Karpas-422 (cell line): ENCODE data around the gene PWWP2B. TPM values are rescaled to one million over a fixed set of nuclear protein-coding genes. Genes with fewer than 3 reads are reported as not detected.

Source experiments
- DNase-seq: peaks from one replicate; pipeline ENCODE4 v3.0.0-alpha.2; 2015
- H2AFZ ChIP-seq: fragments of 200-600 bp; sonication (generic); 2 replicates; pipeline ENCODE4 v1.6.1; 2014; ENCODE audit warnings: antibody characterized with exemption, low read length, mixed read lengths
- H3K27ac ChIP-seq: fragments of 200-600 bp; sonication (generic); 2 replicates; pipeline ENCODE4 v1.5.1; 2014; ENCODE audit warnings: mild to moderate bottlenecking, low read length, moderate library complexity
- H3K27me3 ChIP-seq: fragments of 200-600 bp; sonication (generic); 2 replicates; pipeline ENCODE4 v1.6.1; 2014; ENCODE audit warnings: low read length, mixed read lengths
- H3K36me3 ChIP-seq: fragments of 200-600 bp; sonication (generic); 2 replicates; pipeline ENCODE4 v1.6.1; 2014; ENCODE audit warnings: low read length, mixed read lengths; ENCODE audit not compliant: insufficient read depth
- H3K4me1 ChIP-seq: fragments of 200-600 bp; sonication (generic); 2 replicates; pipeline ENCODE4 v1.6.1; 2014; ENCODE audit warnings: mild to moderate bottlenecking, low read length, mixed read lengths
- H3K4me2 ChIP-seq: fragments of 200-600 bp; sonication (generic); 2 replicates; pipeline ENCODE4 v1.6.1; 2014; ENCODE audit warnings: low read length, low read depth, mild to moderate bottlenecking; ENCODE audit not compliant: poor library complexity, severe bottlenecking
- H3K4me3 ChIP-seq: fragments of 200-600 bp; sonication (generic); 2 replicates; pipeline ENCODE4 v1.5.1; 2014; ENCODE audit warnings: mild to moderate bottlenecking, antibody characterized with exemption, low read length, mixed read lengths
- H3K79me2 ChIP-seq: fragments of 200-600 bp; sonication (generic); 2 replicates; pipeline ENCODE4 v1.6.1; 2014; ENCODE audit warnings: mild to moderate bottlenecking, low read length, mixed read lengths
- H3K9ac ChIP-seq: fragments of 200-600 bp; sonication (generic); 2 replicates; pipeline ENCODE4 v1.6.0; 2014; ENCODE audit warnings: low read length
- H3K9me2 ChIP-seq: fragments of 200-600 bp; sonication (generic), shearing (Covaris generic); replicated peaks from 2 replicates; pipeline ENCODE4 v1.6.0; 2014; ENCODE audit warnings: mild to moderate bottlenecking, low read length, moderate library complexity; ENCODE audit not compliant: insufficient read depth
- H3K9me3 ChIP-seq: fragments of 300-700, 200-600 bp; sonication (generic); 2 replicates; pipeline ENCODE4 v1.6.1; 2014; ENCODE audit warnings: low read length, mixed read lengths
- H4K20me1 ChIP-seq: fragments of 200-600 bp; sonication (generic); 2 replicates; pipeline ENCODE4 v1.6.1; 2014; ENCODE audit warnings: mild to moderate bottlenecking, antibody characterized with exemption, low read length, low read depth; ENCODE audit not compliant: insufficient read depth
- total RNA-seq: library from RNA; depleted of rRNA; stranded (reverse); fragments of >200 nt; shearing (Covaris generic); gene quantifications from 2 replicates; pipeline ENCODE4 v1.2.3, GENCODE V29; 2014; ENCODE audit warnings: low replicate concordance

PWWP2B gene
- total RNA-seq, 1 experiment from 2014 or later: 1.4 TPM

DNA sequence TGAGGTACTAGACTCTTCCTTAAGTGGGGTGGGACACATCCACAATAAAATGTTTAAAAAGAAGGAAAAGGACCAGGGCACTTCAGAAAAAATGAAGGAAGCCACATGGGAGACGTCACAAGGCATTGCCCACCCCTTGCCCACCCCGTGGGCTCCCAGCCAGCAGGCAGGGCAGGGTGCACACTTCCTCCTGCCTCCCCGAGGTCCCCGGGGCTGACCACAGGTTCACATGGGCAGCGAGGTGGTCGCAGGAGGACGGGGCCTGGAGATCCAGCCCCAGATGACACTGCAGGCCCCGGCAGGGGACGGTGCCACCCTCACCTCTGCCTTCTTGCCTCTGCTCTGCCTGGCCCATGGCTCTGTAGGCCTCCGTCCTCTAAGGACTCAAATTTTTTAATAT lies 45.6 kb downstream of the PWWP2B start:
- Histone ChIP-seq H4K20me1 (no peaks in the 10 kb centered on the region), H3K4me2 (no peak overlapping the region), H3K9me3 (no peaks in the 10 kb centered on the region), H3K9me2 (no peaks in the 10 kb centered on the region), H3K27ac (no peak overlapping the region), H3K79me2 (no peaks in the 10 kb centered on the region), H3K36me3 (no peaks in the 10 kb centered on the region), H3K9ac (no peak overlapping the region), H3K4me1 (peaks cover 39% of the 10 kb centered on the region), H3K27me3 (no peaks in the 10 kb centered on the region), H2AFZ (no peak overlapping the region), H3K4me3 (no peak overlapping the region)
- no peak for DNase-seq

DNA sequence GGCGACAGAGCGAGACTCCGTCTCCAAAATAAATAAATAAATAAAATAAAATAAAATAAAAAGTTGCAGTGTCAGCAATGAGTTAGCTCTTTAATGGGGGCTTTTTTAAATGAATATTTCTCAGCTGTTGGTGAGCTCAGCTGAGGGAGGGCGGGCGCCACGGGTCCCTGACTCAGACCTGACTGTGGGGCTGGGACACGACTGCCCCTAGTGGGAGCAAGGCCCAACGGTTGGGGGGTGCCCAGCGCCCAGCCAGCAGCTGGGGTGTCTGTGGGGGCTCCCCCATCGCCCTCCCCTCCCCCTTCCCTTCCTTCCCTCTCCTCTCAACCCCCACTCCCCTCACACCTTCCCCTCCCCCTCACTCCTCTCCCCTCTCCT lies 46.6 kb downstream of the PWWP2B start:
- no peaks in the 10 kb centered on the region for H3K9me2 ChIP-seq
- no peak overlapping the region for H3K4me3 ChIP-seq
- H3K4me2 ChIP-seq: no peak overlapping the region
- H3K79me2 ChIP-seq: no peaks in the 10 kb centered on the region
- no peaks in the 10 kb centered on the region for H3K36me3 ChIP-seq
- peak; percentile 78 for DNase-seq
- no peaks in the 10 kb centered on the region for H3K27me3 ChIP-seq
- no peak overlapping the region for H2AFZ ChIP-seq
- no peaks in the 10 kb centered on the region for H4K20me1 ChIP-seq
- peaks cover 37% of the 10 kb centered on the region for H3K4me1 ChIP-seq
- H3K9ac ChIP-seq: no peak overlapping the region
- H3K9me3 ChIP-seq: no peaks in the 10 kb centered on the region
- H3K27ac ChIP-seq: no peak overlapping the region

DNA sequence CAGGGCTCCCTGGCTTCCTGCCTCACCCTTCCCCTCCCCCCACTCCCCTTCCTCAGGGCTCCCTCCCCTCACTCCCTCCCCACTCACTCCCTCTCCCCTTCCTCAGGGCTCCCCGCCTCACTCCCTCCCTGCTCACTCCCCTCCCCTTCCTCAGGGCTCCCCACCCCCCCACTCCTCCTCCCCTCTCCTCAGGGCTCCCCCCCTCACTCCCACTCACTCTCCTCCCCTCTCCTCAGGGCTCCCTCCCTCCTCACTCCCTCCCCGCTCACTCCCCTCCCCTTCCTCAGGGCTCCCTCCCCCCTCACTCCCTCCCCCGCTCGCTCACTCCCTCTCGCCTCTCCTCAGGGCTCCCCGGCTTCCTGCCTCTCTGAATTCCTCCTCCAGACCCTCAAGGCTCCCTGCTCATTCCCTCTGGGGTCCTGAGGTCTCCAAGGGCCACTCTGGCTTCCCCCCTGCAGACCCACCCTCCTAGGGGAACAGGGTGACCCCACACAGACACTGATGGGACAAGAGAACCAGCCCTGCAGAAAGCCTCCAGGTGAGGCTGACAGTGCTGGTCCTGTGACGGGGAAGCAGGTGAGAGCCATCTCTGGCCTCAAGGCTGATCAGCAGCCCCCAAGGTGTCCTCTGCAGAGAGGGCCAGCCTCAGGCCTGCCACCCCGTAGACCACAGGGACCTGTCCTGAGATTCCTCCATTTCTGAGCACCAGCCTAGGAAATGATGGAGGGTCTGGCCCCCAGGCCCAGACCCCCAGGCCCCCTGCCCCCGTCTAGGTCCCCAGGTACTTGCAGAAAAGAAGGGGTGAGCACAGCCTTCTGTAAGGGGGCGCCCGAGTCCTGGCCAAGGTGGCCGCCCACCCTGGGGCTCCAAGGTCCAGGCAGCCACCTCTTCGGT lies 47.2 kb downstream of the PWWP2B start:
- no peaks in the 10 kb centered on the region for H3K9me3 ChIP-seq
- no peaks in the 10 kb centered on the region for H3K9me2 ChIP-seq
- H3K4me1 ChIP-seq: peaks cover 30% of the 10 kb centered on the region
- no peak for DNase-seq
- H4K20me1 ChIP-seq: no peaks in the 10 kb centered on the region
- no peak overlapping the region for H3K9ac ChIP-seq
- no peaks in the 10 kb centered on the region for H3K27me3 ChIP-seq
- H3K79me2 ChIP-seq: no peaks in the 10 kb centered on the region
- no peak overlapping the region for H3K4me3 ChIP-seq
- H3K27ac ChIP-seq: no peak overlapping the region; the same call in 1 of the 2 replicates
- H3K36me3 ChIP-seq: no peaks in the 10 kb centered on the region
- H3K4me2 ChIP-seq: no peak overlapping the region
- no peak overlapping the region for H2AFZ ChIP-seq

DNA sequence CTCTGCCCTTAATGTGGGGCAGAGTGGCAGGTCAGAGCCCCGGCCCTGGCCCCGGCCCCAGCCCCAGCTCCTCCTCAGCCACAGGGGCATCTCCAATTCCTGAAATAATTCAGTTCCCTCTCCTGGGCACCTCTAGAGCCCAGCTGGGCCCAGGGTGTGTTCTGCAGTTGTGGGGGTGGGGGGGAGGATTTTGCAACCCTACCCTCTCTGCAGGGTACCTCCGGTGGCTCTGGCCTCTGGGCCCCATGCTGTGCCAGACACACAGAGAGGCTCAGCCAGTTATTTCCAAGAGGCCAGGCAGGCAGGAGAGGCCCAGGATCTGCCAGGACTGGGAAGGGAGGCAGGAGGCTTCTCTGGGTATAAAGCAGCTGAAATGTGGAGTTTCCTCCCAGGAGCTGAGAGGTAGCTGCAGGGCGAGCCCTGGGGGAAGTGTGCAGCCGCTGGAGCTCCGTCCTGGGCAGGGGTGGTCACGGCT lies 47.9 kb downstream of the PWWP2B start:
- Histone ChIP-seq H3K36me3 (no peaks in the 10 kb centered on the region), H4K20me1 (no peaks in the 10 kb centered on the region), H3K9ac (peak overlapping the region; percentile 24; the same call in 1 of the 2 replicates), H3K4me1 (peaks cover 33% of the 10 kb centered on the region), H3K27ac (peak overlapping the region; percentile 26; the same call in 1 of the 2 replicates), H3K9me2 (no peaks in the 10 kb centered on the region), H3K4me3 (no peak overlapping the region), H3K4me2 (no peak overlapping the region), H3K9me3 (no peaks in the 10 kb centered on the region), H3K79me2 (no peaks in the 10 kb centered on the region), H2AFZ (no peak overlapping the region), H3K27me3 (no peaks in the 10 kb centered on the region)
- no peak for DNase-seq

DNA sequence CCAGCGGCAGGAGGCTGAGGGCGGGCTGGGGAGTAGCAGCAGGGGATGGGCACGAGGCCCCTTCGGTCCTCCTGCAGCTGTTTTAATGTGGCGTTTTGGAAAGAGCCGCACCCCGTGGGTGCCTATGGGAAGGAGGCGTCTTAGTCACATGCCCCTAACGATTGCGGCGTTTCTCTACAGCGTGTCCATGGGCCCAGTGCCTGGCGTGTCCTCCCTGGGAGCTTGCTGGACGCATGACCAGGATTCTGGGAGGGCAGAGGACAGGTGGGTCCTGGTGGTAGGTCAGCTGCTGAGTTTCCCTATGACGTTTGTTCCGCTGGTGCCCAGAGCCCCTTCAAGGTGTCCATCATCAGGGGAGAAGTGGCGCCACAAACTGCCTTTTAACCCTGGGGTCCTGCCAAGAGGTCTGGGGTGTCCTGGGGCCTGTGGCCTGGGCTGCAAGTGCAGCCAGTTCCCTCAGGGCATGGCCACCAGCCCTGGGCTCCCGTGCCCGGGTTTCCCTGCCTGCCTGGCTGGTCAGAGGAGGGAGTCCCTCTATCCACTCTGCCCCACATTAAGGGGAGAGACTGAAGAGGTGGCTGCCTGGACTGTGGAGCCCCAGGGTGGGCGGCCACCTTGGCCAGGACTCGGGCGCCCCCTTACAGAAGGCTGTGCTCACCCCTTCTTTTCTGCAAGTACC lies 48.7 kb downstream of the PWWP2B start:
- Histone ChIP-seq H4K20me1 (no peaks in the 10 kb centered on the region), H3K9me3 (no peaks in the 10 kb centered on the region), H3K36me3 (no peaks in the 10 kb centered on the region), H3K4me1 (peaks cover 33% of the 10 kb centered on the region), H3K79me2 (no peaks in the 10 kb centered on the region), H3K4me3 (no peak overlapping the region), H2AFZ (no peak overlapping the region), H3K4me2 (no peak overlapping the region), H3K9me2 (no peaks in the 10 kb centered on the region), H3K27me3 (no peaks in the 10 kb centered on the region), H3K27ac (no peak overlapping the region), H3K9ac (peak overlapping the region; percentile 24; the same call in 1 of the 2 replicates)
- no peak for DNase-seq

DNA sequence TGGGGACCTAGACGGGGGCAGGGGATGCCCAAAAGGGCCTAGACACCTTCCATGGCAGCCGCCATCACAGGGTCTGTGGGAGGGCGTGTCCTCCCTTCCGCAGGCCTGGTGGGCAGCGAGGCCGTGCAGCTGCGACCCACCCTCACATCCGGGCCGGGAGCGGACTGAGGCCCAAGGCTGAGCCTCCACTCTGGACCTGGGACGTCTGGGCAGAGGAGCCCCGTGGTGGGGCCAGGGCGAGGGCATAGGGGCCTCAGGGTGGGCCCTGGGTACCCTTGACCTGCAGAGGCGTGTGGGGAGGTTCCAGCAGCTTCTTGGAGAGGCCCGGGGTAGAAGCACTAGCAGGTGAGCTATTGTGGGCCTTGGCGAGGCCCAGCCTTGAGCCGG lies 49.2 kb downstream of the PWWP2B start:
- Histone ChIP-seq H3K27ac (no peak overlapping the region), H3K9ac (peak overlapping the region; percentile 53; the same call in 1 of the 2 replicates), H2AFZ (no peak overlapping the region), H3K36me3 (no peaks in the 10 kb centered on the region), H3K4me1 (peaks cover 33% of the 10 kb centered on the region), H3K4me2 (no peak overlapping the region), H3K79me2 (no peaks in the 10 kb centered on the region), H4K20me1 (no peaks in the 10 kb centered on the region), H3K4me3 (no peak overlapping the region), H3K9me2 (no peaks in the 10 kb centered on the region), H3K9me3 (no peaks in the 10 kb centered on the region), H3K27me3 (no peaks in the 10 kb centered on the region)
- DNase-seq: no peak

DNA sequence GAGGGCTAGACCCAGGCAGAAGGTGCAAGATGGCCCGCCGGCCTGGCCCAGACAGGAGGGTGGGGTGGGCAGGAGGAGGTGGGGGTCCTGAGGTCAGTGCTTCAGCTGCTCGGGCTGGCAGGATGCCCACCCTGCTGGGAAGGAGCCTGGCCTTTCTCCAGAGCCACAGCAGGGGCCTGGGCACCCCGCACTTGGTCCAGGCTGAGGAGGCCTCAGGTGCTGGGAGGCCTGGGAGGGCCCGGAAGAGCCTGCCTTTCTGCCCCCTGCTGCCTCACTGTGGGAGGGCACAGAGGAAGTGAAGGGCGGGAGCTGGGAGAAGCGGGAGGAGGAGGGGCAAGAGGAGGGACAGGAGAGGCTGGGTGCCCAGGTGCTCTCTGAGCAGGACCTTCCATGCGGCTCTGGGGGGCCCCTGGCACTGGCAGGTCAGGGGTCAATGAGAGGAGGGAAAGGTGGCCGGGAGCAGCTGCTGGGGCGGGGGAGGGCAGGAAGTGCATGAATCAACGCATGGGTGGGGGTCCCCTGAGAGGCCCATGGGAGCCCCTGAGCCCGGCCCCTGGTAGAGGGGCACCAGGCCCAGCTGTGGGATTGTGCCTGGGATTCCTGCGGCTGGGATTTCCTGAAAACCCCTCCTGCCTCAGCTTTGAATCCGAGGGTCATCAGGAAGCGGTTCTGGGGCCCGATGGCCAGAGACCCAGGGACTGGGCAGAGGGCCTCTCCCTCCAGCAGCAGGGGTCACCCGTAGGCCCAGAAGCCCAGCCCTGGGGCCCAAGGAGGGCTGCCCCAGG lies 49.9 kb downstream of the PWWP2B start:
- Histone ChIP-seq H4K20me1 (no peaks in the 10 kb centered on the region), H3K9me3 (no peaks in the 10 kb centered on the region), H3K9ac (peak overlapping the region; percentile 64), H3K4me1 (peaks cover 33% of the 10 kb centered on the region), H2AFZ (no peak overlapping the region), H3K4me3 (peak overlapping the region; percentile 36; the same call in 1 of the 2 replicates), H3K9me2 (no peaks in the 10 kb centered on the region), H3K79me2 (no peaks in the 10 kb centered on the region), H3K36me3 (no peaks in the 10 kb centered on the region), H3K4me2 (peak overlapping the region; percentile 45), H3K27me3 (no peaks in the 10 kb centered on the region), H3K27ac (peak overlapping the region; percentile 62)
- peak; percentile 88 for DNase-seq
